ENCODE measurements around the gene TAAR5.
"Not testable (repeated sequence)": the region's sequence is repeated elsewhere in the genome, so short reads cannot be mapped to it uniquely, and the experiment has no call there.

Gene TAAR5

DNA sequence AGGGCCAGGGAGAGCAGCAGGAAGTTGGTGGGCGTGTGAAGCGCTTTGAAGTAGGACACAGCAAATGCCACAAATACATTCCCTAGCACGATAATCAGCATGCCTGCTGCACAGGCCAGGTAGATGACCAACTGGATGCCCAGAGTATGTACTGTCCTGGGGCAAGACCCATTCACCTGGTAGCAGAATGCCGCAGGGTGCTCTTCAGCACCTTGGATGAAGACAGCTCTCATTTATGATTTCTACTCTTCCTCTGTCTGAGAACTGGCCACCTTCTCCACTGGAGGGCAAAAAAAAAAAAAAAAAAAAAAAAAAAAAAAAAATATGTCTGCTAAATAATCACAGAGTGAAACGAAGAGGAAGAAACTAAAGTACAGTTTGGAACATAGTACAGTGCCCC is at the start of gene TAAR5:
TAAR5 (minus strand) TSS at position 288 of the 400 bp plus-strand sequence; CDS start at position 233, 55 bp downstream.
- no peak for DNase-seq

DNA sequence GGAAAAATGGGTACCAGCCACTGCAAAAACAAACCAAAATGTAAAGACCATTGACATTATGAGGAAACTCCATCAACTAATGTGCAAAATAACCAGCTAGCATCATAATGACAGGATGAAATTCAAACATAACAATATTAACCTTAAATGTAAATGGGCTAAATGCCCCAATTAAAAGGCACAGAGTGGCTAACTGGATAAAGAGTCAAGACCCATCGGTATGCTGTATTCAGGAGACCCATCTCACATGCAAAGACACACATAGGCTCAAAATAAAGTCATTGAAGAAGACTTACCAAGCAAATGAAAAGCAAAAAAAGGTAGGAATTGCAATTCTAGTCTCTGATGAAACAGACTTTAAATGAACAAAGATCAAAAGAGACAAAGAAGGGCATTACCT is 47.6 kb upstream of the TAAR5 start:
- not testable (repeated sequence) for DNase-seq

DNA sequence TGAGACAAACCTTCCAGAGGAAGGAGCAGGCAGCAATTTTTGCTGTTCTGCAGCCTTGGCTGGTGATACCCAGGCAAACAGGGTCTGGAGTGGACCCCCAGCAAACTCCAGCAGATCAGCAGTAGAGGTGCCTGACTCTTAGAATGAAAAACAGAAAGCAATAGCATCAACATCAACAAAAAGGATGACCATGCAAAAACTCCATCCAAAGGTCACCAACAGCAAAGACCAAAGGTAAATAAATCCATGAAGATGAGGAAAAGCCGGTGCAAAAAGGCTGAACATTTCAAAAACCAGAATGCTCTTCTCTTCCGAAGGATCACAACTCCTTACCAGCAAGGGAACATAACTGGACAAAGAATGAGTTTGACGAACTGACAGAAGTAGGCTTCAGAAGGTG is 46.4 kb upstream of the TAAR5 start:
- not testable (repeated sequence) for DNase-seq

- not testable (repeated sequence) for DNase-seq
Observed at GRCh38 chr6:132635288-132635687, 45.7 kb upstream of the TAAR5 start.

DNA sequence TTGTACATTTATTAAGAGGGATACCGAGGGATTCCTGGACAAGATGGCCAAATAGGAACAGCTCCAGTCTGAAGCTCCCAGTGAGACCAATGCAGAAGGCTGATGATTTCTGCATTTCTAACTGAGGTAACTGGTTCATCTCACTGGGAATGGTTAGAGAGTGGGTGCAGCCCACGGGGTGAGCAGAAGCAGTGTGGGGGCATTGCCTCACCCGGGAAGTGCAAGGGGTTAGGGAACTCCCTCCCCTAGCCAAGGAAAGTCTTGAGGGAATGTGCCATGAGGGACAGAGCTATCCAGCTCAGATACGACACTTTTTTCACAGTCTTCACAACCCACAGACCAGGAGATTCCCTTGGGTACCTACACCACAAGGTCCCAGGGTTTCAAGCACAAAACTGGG is 45.3 kb upstream of the TAAR5 start:
- DNase-seq: no peak

DNA sequence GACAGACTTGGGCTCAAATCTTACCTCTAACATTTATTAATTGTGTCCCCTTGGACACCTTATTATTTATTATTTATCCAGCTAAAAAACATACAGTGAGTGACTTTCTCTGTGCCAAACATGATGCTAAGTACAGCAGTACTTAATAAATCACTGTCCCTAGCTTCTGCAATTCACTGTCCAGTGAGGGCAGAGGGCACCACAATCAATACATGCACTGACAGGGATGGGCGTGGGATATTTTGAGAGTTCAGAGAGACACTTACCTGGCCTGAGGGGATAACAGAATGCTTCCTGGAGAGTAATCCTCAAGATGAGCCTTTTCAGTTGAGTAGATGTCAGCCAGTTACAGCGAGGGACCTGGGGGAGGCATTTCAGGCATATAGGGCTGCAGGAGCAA is 43.8 kb upstream of the TAAR5 start:
- no peak for DNase-seq

DNA sequence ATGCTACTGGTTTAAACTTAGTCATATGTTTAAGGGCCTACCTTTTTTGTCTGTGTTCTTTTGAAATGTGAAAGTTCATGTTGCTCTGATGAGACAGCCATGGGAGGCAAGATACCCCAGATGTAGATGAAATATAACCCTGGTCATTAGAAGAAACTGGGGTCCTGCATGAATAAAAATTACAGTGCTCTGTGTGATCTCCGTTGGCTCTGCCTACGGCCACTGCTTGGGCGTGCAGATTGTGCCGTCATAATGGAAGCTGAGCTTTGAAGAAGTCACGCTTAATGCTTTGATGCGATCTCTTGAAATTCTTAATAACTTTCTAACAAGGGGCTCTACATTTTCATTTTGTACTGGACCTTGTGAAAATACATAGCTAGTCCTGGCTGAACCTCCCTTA is 34.6 kb upstream of the TAAR5 start, which contains the start of gene TAAR2:
TAAR2 (minus strand) TSS at position 101 of the 400 bp plus-strand sequence; CDS start at position 101, 0 bp downstream.
- DNase-seq: no peak

DNA sequence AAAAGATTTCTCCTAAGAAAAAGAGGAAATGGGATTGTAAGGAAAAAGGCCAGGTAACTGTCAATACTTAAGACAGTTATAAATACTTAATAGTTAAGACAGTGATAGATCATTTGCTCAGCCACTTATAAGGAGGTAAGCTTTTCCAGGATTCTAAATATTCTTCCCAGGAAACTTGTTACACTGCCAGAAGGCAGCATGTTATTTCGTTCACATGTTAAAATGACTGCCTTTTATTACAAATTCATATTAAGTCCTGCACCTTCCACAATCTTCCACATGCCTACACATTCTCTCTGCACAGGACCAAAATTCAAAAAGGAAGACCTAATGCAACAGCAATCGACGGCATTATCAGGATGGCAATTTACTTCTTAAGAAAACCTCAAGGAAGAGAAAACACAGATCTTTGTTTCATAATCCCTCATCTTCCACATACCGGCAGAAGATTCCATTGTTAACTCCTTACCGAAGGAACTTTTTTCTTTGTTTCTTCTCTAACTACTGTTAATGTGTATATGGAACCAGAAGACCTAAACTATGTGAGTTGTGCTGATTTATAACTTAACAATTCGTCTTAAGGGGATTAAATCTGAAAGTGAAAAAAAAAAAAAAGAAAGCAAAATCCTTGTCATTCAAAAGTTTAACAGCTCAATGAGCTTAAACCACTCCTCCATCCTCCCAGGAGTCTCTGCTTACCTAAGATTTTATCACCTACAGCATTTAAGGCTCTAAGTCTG is 33.7 kb upstream of the TAAR5 start:
- no peak for DNase-seq

GRCh38 chr6:132616677-132617076 is 27.1 kb upstream of the TAAR5 start:
- DNase-seq: no peak

- DNase-seq: no peak
Observed at GRCh38 chr6:132614554-132614953, 25.0 kb upstream of the TAAR5 start.

DNA sequence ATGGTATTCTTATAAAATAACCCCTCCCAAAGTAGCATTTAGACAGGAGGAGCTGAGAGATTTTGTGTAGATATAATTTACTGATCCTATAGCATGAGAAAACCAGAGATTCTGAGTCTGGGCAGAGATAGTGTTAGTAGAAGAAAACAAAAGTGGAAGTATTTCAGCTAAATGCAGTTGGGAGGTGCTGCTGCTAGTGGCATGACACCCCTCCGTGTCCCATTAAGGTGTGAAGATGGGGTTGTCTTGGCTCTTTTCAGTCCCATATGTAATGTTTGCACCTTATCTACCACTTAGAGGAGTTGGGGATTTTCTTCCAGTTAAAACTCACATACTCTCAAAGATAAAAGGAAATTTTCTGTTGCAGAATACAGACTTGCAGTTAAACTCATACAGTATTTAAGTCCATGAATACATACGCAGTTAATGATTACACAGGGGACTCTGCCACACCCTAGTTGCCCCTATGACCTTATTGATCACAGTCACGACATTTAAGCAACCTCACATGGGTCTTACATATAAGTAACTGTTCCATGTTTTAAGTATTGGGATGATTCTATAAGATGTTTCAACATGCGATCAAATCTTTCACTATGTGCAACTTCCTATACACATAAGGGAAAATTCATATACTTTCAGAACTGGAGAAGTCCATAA is 23.0 kb upstream of the TAAR5 start:
- DNase-seq: no peak

GRCh38 chr6:132611616-132612015 is 22.1 kb upstream of the TAAR5 start:
- no peak for DNase-seq

- DNase-seq: no peak
Observed at GRCh38 chr6:132607544-132608233, 18.1 kb upstream of the TAAR5 start.

- DNase-seq: no peak
Observed at GRCh38 chr6:132604635-132605152, 15.2 kb upstream of the TAAR5 start.

DNA sequence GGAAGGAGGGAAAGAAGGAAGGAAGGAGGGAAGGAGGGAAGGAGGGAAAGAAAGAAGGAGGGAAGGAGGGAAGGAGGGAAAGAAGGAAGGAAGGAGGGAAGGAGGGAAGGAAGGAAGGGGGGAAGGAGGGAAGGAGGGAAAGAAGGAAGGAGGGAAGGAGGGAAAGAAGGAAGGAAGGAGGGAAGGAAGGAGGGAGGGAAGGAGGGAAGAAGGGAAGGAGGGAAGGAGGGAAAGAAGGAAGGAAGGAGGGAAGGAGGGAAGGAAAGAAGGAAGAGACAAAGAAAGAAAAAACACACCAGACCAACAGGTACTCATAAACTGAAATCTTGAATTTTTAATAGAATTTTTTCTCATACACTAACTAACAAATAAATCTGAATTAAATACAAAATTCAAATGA is 11.4 kb upstream of the TAAR5 start:
- DNase-seq: not testable (repeated sequence)

- no peak for DNase-seq
Observed at GRCh38 chr6:132598473-132598872, 8.9 kb upstream of the TAAR5 start.

DNA sequence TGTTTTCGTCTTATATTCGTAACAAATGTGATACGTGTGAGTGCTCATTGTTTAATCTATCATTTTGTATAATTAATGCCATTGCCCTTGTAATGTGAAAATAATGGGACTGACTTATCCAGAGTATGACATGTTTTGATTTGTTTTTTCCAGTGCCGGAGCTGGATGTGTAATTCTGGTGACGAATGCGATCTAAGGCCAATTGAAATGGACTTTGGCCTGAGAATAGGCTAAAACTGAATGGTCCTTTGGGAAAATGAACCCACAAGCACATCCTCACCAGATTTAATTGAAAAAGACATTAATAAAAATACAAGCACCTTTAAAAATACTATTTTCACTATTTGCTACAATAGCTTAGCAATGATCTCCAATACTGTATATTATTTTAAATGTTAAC is 6.7 kb upstream of the TAAR5 start:
- DNase-seq: no peak

DNA sequence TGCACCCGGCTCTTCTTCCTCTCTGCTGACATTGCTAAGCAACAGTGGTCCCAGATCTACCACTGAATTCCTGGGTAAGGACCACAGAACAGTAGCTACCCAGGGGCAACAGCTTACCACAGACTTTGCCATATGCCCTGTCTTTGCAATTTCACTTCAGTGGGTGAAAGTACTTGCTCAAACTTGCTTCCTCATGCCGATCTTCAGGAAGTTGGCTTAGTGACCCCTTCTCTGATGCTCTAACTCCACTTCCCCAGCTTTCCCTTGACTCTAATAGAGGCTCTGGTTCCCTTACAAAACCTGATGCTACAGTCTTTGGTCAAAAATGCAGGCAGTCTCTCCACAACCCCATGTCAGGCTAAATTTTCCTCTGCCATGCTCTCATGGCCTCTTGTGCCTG is 3.3 kb upstream of the TAAR5 start:
- no peak for DNase-seq

GRCh38 chr6:132590362-132590761 is 821 bp upstream of the TAAR5 start:
- DNase-seq: no peak

GRCh38 chr6:132587424-132587823 is 2.1 kb downstream of the TAAR5 start:
- DNase-seq: no peak

GRCh38 chr6:132584698-132585097 is 4.8 kb downstream of the TAAR5 start:
- no peak for DNase-seq

DNA sequence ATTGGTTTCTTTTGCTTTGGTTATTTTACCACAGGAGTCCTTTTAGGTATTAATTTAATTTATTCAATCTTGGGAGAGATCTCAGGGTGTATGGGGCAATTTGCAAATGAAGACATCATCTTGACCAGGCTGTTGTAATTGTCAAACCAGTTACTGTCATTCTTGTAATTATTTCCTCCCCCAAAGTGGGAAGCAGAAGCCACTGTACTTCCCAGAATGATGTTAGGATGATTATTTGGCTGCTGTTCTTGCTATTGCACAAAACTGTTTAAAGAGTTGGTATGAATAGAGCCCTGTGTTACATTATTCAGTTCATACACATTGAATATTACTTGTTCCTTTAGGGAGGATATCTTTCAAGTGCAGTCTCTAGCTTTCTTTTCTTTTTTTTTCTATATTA is 17.8 kb downstream of the TAAR5 start:
- DNase-seq: no peak

DNA sequence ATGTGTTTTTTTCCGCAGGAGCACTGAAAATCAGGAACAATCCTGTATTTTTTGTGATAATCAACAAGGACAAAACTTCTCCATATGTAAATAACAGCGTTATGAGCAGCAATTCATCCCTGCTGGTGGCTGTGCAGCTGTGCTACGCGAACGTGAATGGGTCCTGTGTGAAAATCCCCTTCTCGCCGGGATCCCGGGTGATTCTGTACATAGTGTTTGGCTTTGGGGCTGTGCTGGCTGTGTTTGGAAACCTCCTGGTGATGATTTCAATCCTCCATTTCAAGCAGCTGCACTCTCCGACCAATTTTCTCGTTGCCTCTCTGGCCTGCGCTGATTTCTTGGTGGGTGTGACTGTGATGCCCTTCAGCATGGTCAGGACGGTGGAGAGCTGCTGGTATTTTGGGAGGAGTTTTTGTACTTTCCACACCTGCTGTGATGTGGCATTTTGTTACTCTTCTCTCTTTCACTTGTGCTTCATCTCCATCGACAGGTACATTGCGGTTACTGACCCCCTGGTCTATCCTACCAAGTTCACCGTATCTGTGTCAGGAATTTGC is 19.2 kb downstream of the TAAR5 start, which contains the start of gene TAAR6:
TAAR6 (plus strand) TSS at position 102 of the 557 bp plus-strand sequence; CDS start at position 102, 0 bp downstream.
- no peak for DNase-seq
